Muscle of arm (tissue), 12 donors: Measurements from ENCODE around the gene ETFRF1. TPM values are rescaled to one million over a fixed set of nuclear protein-coding genes. Genes with fewer than 3 reads are reported as not detected.

Experiments used
- DNase-seq: peaks from one replicate; pipeline ENCODE4 v3.0.0-alpha.2; 2013
- polyA plus RNA-seq, 12 donors: library from polyadenylated mRNA; unstranded; fragments of 120-200 nt; gene quantifications; one replicate each; pipeline ENCODE4 v1.2.1, GENCODE V29; 2013; ENCODE audit not compliant: insufficient read length in 12 of 12

ETFRF1 gene
- polyA plus RNA-seq, 12 donors, result 25.6 to 41.3 (median 33.6) TPM; not detected in 1

- DNase-seq, result no peak
Measured at GRCh38 chr12:25207411-25207810, 12.4 kb downstream of the ETFRF1 start.

- no peak for DNase-seq
Measured at GRCh38 chr12:25207846-25208245, 12.8 kb downstream of the ETFRF1 start.

DNA sequence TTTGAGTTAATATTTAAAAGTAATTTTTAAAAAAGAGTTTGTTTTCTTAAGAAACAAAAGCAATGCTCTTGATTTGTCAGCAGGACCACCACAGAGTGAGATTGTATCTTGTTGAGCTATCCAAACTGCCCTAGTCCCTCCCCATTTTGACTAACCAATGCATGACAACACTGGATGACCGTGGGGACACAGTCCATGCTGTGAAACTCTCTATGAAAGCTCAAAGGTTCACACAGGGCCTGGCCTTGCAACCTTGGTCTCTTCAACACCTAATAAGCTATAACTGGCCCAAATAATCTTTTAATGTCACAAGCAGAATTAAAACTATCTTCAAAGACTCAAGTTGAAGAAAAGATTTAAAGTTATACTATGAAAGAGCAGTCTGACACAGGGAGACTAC, 13.5 kb downstream of the ETFRF1 start:
- DNase-seq, result no peak

GRCh38 chr12:25213338-25213737, 18.3 kb downstream of the ETFRF1 start:
- no peak for DNase-seq

DNA sequence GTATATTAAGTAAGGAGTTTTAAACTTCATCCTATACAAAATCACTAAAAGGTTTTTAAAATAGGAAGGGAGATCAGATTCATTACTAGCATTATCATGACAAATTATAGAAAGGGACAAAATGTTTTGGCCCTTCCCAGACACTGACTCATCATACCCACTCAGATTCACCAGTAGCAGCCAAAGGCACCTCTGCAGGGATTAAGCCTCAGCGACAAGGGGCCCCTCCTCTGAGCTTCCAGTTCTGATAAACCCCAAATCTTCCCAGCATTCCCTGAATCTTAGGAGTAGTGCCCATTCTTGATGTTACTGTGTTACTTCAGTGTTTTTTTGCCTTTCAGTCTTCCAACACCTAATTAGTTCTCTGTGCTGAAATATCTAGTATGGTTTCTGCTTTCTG, 41.2 kb downstream of the ETFRF1 start:
- no peak for DNase-seq

- no peak for DNase-seq
Measured at GRCh38 chr12:25236626-25237025, 41.6 kb downstream of the ETFRF1 start.

DNA sequence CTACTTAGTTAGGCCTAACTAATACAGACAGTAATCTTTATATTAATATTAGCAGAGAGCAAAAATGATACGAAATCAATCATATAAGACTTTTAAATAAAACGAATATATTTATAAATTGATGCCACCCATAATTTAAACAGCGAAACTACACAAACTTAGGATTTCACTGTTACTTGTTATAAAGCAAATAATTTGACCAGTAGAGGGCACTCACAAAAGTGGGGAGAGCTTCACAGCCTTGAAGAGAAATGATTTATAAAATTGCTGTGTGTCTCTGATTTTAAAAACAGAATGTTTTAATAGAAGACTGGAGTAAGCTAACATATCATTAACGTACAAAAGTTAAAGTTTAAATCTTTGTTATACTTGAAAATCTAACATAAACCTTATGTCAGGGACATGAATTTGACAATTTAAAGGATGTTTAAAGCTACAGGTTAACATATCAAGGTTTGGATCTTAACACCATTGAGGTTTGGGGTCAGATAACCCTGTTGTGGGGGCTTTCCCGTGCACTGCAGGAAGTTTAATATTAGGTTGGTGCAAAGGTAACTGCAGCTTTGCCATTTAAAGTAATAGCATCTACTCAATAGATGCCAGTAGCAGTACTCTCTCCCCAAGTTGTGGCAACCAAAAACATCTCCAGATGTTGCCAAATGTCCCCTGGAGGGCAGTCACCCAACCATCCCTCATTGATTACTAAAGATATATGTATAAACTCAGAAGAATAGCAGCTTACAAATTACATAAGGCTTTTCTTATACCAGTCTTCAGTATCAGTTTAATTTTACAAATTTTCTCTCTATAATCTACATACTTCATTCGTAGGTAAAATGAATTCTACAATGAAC, 46.4 kb downstream of the ETFRF1 start:
- DNase-seq, result peak; percentile 36

DNA sequence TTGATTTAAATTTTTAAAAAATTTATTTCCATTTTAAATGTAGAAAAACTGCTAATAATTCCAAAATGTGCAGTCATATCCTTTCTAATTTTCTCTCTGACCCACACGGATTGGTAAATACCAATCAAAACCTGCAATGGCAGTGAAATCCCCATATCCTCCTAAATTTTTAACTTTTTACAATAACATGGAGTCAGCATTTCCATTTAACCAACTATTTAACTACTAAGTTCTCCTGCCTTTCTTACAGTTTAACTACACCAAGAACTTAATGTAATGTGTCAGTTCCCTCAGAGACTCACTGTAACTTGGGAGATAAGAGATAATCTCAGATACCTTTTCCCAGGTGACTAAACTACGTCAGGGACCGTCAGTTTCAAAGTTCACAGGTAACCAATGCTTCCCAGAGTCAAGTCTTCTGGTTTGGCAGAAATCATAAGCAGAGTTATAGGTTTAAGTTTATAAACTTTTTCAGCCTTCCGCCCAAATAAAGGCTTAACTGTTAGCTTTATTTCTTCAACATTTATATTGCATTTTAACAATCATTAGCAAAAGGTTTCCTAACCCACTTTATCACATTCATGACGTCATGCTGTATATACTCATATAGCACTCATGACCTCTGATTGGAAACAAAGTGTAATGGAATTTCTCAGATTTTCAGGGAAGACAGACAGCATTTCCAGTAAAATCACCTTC, 48.1 kb downstream of the ETFRF1 start:
- no peak for DNase-seq

GRCh38 chr12:25243680-25243990, 48.6 kb downstream of the ETFRF1 start:
- DNase-seq, result no peak

DNA sequence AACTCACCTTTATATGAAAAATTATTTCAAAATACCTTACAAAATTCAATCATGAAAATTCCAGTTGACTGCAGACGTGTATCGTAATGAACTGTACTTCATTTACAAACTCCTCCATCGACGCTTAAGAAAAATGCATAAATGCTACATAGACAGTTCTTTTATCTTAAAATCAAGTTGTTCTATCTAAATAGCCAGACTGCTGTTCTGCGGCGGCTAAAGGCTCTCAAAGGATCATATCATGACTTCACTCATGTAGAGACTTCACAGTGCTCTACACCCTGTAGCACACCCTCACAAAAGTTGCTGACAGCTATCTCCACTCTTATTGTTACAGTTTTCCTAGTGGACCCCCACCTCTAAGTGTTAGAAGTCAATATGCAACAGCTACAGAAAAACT, 50.5 kb downstream of the ETFRF1 start:
- DNase-seq, result no peak

DNA sequence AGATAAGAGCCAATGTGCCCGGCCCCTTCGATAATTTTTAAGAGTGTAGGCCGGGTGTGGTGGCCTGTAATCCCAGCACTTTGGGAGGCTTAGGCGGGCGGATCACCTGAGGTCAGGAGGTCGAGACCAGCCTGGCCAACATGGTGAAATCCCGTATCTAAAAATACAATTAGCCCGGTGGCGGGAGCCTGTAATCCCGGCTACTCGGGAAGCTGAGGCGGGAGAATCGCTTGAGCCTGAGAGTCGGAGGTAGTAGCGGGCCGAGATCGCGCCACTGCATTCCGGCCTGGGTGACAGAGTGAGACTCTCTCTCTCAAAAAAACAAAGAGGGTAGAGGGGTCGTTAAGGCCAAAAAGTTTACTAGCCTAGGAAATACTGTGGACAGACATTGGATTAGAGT, 53.1 kb downstream of the ETFRF1 start:
- no peak for DNase-seq

GRCh38 chr12:25248732-25249131, 53.7 kb downstream of the ETFRF1 start:
- no peak for DNase-seq

DNA sequence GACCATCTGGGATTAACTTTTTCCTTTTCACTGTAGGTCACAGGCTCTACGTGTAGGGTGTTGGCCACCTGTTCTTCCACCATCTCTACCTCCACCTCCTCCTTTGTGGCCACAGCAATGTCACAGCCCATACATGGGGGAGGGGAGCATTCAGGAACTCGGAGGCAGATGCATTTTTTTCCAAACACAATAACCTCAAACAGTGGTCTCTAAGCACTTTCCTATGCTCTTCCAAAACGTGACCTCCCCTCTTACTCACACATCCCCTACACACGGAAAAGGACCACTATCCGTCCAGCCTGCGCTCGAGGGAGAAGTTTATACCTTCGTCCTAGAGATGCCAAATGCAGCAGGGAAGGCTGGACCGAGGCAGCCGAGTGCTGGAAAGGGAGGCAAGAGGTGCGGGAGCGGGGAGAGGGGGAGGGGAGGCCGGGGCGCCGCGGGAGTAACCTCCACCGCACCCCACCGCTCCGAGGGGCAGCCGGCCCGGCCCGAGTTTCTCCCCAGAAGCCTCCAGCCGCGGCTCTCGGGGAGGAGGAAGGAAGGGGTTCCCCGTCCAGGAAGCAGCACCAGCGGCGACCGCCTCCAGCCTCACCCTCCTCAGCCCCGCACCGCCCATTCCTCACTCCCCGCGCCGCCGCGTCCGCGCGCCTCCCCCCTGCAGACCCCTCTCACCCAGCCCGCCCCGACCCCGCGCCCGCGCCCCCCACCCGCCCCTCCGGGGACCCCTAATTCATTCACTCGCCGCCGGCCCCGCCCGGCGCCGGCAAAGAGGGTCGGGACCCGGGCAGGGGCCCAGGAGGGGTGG, 55.1 kb downstream of the ETFRF1 start:
- DNase-seq, result peak; percentile 49

DNA sequence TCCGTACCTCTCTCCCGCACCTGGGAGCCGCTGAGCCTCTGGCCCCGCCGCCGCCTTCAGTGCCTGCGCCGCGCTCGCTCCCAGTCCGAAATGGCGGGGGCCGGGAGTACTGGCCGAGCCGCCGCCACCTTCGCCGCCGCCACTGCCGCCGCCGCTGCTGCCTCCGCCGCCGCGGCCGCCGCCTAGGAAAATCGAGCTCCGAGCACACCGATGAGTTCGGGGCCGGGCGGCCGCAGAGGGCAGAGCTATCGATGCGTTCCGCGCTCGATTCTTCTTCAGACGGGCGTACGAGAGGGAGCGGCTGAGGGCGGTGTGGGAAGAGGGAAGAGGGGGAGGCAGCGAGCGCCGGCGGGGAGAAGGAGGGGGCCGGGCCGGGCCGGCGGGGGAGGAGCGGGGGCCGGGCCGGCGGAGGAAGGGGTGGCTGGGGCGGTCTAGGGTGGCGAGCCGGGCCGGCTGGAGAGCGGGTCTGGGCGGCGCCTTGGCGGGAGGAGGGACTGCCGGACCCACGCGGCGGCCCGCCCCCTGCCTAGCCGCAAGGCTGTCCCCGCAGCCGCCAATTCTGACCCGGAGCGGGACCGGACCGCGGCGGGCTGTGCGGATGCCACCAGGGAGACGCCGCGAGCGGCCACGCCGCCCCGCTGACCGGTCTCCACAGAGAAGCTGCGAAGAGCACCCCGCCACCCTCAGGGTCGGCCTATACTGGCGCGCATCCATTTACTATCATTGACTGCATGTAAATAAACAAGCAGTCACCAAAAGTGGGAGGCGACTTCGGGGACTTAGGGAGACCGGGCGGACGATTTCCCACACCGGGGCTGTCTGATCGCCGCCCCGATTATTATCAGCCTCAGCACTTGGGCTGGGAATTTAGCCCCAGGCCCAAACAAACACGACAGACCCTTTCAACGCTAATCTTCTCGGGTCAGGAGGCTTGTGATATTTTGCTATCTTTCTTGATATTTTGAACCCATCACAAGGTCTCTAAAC, 56.0 kb downstream of the ETFRF1 start, which contains the start of gene KRAS:
Gene KRAS (minus strand): TSS at position 186 of the 987 bp plus-strand sequence.
- peak; percentile 96 for DNase-seq

GRCh38 chr12:25251769-25252168, 56.7 kb downstream of the ETFRF1 start:
- DNase-seq, result no peak

DNA sequence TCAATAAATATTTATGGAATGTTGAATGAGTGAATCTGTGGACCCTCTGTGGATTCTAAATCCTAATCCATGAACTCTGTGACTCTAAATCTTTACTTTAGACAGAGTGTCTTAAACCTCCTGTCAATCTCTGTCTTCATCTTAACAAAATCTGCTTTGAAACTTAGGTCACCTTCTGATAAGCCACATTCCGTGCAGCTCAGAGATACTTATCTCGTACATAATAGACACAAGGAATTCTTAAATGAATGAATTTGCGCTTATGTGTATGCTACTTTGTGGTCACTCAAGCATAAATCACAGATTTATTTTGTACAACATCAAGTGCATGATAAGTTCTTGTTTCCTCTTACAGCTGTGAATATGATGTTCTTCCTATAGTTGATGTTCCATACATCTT, 57.9 kb downstream of the ETFRF1 start:
- no peak for DNase-seq

DNA sequence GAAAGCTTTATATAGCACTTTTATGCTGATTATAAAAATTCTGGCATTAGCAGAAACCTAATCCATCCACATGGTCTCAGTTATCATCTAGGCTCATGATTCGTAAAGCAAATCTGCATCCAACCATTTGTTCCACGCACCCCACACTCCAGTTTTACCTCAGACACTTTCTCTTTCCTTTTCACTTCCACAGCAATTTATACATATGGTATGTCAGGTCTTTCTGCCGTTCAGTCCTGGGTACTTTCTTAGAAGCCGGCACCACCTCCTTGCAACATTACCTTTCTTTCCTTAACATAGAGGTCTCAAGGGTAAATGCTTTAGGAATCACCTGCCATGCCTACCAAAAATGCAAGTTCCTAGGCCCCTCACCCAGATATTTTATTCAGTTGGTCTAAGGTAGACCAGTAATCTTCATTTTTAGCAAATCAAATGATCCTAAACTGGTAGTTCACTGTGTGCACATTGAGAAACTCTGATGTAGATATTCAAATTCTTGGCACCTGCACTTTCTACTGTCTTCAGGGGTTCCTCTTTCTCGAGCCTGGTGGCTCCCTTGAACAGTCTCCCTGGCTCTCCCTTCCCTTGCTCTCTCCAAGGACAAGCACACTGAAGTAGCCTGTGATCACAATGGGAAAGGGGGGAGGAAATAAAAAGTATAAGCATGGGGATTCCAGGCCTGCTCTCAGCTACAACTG, 58.5 kb downstream of the ETFRF1 start:
- DNase-seq, result no peak

DNA sequence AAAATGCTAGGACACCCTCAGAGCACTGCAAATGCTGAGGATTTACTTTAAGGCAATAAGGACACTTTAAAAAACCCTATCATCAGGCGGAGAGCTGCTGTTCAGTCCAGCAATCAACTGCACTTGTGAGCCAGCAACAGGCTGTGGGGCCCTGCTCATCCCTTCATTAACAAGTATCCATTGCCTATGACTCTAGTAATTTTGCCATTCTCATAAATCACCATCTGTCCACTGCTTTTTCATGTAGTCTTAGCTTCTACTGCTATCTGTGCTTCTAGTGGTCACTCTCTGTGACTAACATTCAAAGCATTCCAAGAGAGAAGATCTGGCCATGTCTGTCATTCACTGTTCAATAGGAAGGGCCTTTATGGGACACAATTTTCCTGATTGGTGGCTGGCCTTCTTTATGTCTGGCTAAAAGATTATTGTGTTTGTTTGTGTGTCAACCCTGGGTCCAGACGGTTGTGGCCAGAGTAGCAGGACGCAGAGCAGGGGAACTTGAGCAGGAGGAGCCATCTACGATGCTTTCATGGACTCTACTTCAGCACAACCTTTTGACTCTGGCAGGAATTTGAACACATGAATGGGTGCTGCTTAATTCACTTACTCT, 59.3 kb downstream of the ETFRF1 start:
- no peak for DNase-seq
